ENCODE data around the gene L3MBTL1.

Gene L3MBTL1

GRCh38 chr20:43590392-43591303, 83.2 kb downstream of the L3MBTL1 start, which contains the start of gene IFT52:
IFT52 (plus strand) TSS chr20:43590937; CDS start chr20:43594699, 3,762 bp downstream.
- peak; percentile 94 for DNase-seq (ENCODE audit: low read depth)
